Thoracic aorta (tissue), 2 donors: Measurements from ENCODE around the gene SAMD11. TPM values are rescaled to one million over a fixed set of nuclear protein-coding genes. Genes with fewer than 3 reads are reported as not detected.

Source experiments
- ATAC-seq: fragments of 150-250 bp; one replicate; pipeline ENCODE4 v1.8.0; 2017; ENCODE audit warnings: low read depth; ENCODE audit not compliant: insufficient number of reproducible peaks, low FRiP score
- DNase-seq: peaks from one replicate; pipeline ENCODE4 v3.0.0-alpha.2; 2020; ENCODE audit warnings: low spot score
- H3K27ac ChIP-seq, 2 donors: fragments of 200-600 bp; sonication (generic); 1 replicate in 1 of 2; 2 replicates in 1 of 2; pipeline ENCODE4 v1.5.1; 2016; ENCODE audit warnings: mild to moderate bottlenecking in 2 of 2, moderate library complexity in 2 of 2
- H3K27me3 ChIP-seq: fragments of 200-600 bp; sonication (generic); replicated peaks from 2 replicates; pipeline ENCODE4 v1.6.0; 2016; ENCODE audit warnings: mild to moderate bottlenecking; ENCODE audit not compliant: insufficient read depth
- H3K36me3 ChIP-seq: fragments of 200-600 bp; sonication (generic); one replicate; pipeline ENCODE4 v1.5.1; 2016
- H3K4me1 ChIP-seq, 2 donors: fragments of 200-600 bp; sonication (generic); 1 replicate in 1 of 2; 2 replicates in 1 of 2; pipeline versions ENCODE4 v1.5.1 to v1.6.0; 2016; ENCODE audit warnings: low read depth in 2 of 2, mild to moderate bottlenecking in 1 of 2; ENCODE audit not compliant: control insufficient read depth in 1 of 2
- H3K4me3 ChIP-seq: fragments of 200-600 bp; sonication (generic); 2 replicates; pipeline ENCODE4 v1.5.1; 2016; ENCODE audit warnings: mild to moderate bottlenecking
- H3K9me3 ChIP-seq: fragments of 200-600 bp; sonication (generic); 2 replicates; pipeline ENCODE4 v1.5.1; 2016
- CTCF ChIP-seq: fragments of 200-600 bp; sonication (generic); IDR thresholded peaks from one replicate; pipeline ENCODE4 v1.5.1; 2019; ENCODE audit warnings: antibody characterized with exemption
- total RNA-seq, 2 donors: library from RNA; depleted of rRNA; stranded (reverse); fragments of >200 nt; gene quantifications; one replicate each; pipeline versions ENCODE4 v1.1.0 to v1.2.3, GENCODE V29; 2016

SAMD11 gene
- total RNA-seq, 2 donors from 2014 or later: 10.2 to 18.8 TPM

- no peak for TF ChIP-seq CTCF
- Histone ChIP-seq H3K27ac (no peak within 1 kb of the TSS), H3K9me3 (no peaks in the 10 kb centered on the region), H3K36me3 (peaks cover 15% of the 10 kb centered on the region), H3K27me3 (no peaks in the 10 kb centered on the region), H3K4me3 (peak within 1 kb of the TSS; percentile 87), H3K4me1 (peaks cover 15 to 35% of the 10 kb centered on the region in 2 donors)
- no peak for ATAC-seq
- DNase-seq: no peak
These were observed 36.8 kb downstream of the SAMD11 start, which contains the start of gene KLHL17 for GRCh38 chr1:960363-961131. KLHL17 (plus strand) TSS chr1:960584; CDS start chr1:960694, 110 bp downstream.

- Histone ChIP-seq H3K4me3 (peak overlapping the region; percentile 87), H3K4me1 (peaks cover 19 to 40% of the 10 kb centered on the region in 2 donors), H3K9me3 (no peaks in the 10 kb centered on the region), H3K36me3 (peaks cover 9% of the 10 kb centered on the region), H3K27me3 (no peaks in the 10 kb centered on the region), H3K27ac (no peak overlapping the region)
- no peak for TF ChIP-seq CTCF
- no peak for DNase-seq
- no peak for ATAC-seq
These were observed 37.5 kb downstream of the SAMD11 start for GRCh38 chr1:961132-961669.

GRCh38 chr1:962381-963300, 38.9 kb downstream of the SAMD11 start:
- no peak for TF ChIP-seq CTCF
- no peak overlapping the region for H3K4me3 ChIP-seq
- peaks cover 19 to 37% of the 10 kb centered on the region in 2 donors for H3K4me1 ChIP-seq
- no peak overlapping the region for H3K27ac ChIP-seq
- H3K9me3 ChIP-seq: no peaks in the 10 kb centered on the region
- no peak for DNase-seq
- no peak for ATAC-seq
- no peaks in the 10 kb centered on the region for H3K36me3 ChIP-seq
- no peaks in the 10 kb centered on the region for H3K27me3 ChIP-seq

- H3K9me3 ChIP-seq: no peaks in the 10 kb centered on the region
- H3K27me3 ChIP-seq: no peaks in the 10 kb centered on the region
- no peak overlapping the region for H3K27ac ChIP-seq
- TF ChIP-seq CTCF: no peak
- peaks cover 16 to 31% of the 10 kb centered on the region in 2 donors for H3K4me1 ChIP-seq
- no peak for ATAC-seq
- no peak overlapping the region for H3K4me3 ChIP-seq
- no peak for DNase-seq
- H3K36me3 ChIP-seq: no peaks in the 10 kb centered on the region
These were observed 39.6 kb downstream of the SAMD11 start for GRCh38 chr1:963301-963651.
